ENCODE results near the gene PPP2R5E.

DNA sequence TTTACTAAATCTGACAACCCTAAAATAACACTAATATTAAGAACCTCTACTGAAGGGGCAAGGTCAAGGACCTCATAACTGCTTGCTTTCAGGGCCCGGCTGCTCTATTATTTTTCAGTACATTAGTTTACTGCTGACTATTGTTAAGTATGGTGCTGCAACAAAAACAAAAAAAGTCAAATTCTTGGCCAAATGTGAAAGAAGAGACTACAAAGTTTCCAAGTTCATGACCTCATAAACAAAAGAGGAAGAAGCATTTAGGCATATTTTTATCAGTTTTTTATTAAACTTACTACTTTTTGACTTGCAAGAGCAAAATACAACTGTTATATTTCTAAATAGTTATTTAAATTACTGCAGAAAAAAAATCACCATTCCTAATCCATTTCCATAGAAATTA, 114.7 kb downstream of the PPP2R5E start:
- TF ChIP-seq, protein P1, sequence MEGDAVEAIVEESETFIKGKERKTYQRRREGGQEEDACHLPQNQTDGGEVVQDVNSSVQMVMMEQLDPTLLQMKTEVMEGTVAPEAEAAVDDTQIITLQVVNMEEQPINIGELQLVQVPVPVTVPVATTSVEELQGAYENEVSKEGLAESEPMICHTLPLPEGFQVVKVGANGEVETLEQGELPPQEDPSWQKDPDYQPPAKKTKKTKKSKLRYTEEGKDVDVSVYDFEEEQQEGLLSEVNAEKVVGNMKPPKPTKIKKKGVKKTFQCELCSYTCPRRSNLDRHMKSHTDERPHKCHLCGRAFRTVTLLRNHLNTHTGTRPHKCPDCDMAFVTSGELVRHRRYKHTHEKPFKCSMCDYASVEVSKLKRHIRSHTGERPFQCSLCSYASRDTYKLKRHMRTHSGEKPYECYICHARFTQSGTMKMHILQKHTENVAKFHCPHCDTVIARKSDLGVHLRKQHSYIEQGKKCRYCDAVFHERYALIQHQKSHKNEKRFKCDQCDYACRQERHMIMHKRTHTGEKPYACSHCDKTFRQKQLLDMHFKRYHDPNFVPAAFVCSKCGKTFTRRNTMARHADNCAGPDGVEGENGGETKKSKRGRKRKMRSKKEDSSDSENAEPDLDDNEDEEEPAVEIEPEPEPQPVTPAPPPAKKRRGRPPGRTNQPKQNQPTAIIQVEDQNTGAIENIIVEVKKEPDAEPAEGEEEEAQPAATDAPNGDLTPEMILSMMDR (IDR thresholded peaks at IDR 0.05): no peak
- no peak for TF ChIP-seq TCF7L2 (IDR thresholded peaks at IDR 0.05; ENCODE audit: low read depth, low read length)
